Activated naive CD4-positive, alpha-beta T cell treated with anti-CD3 and anti-CD28 coated beads for 36 hours (primary cell): ENCODE data around the gene RGS6. TPM values are rescaled to one million over a fixed set of nuclear protein-coding genes. Genes with fewer than 3 reads are reported as not detected.

Source experiments
- CTCF ChIA-PET: fragments of 350-600 bp; sonication (Branson Sonifier 250); formaldehyde crosslinking; loops from one replicate; lab custom pipeline; 2021; ENCODE audit warnings: antibody characterized with exemption; lab: Charles Lee
- DNase-seq: peaks from one replicate; pipeline ENCODE4 v3.0.0-alpha.2; 2020
- H3K27ac Mint-ChIP-seq: one replicate; pipeline ENCODE4 v1.8.0; 2021; ENCODE audit warnings: mild to moderate bottlenecking, mixed read lengths
- H3K27me3 Mint-ChIP-seq: one replicate; pipeline ENCODE4 v1.8.0; 2021; ENCODE audit warnings: low read depth, mixed read lengths
- H3K36me3 Mint-ChIP-seq: one replicate; pipeline ENCODE4 v1.8.0; 2021; ENCODE audit warnings: low read depth, mixed read lengths
- H3K4me1 Mint-ChIP-seq: one replicate; pipeline ENCODE4 v1.8.0; 2021; ENCODE audit warnings: low read depth, mixed read lengths
- H3K4me3 Mint-ChIP-seq: one replicate; pipeline ENCODE4 v1.8.0; 2021; ENCODE audit warnings: mild to moderate bottlenecking, moderate library complexity, mixed read lengths
- H3K9me3 Mint-ChIP-seq: one replicate; pipeline ENCODE4 v1.8.0; 2021; ENCODE audit warnings: mixed read lengths
- intact Hi-C: fragments of 100-400 bp; cut with micrococcal nuclease; formaldehyde crosslinking; loops from one replicate; pipeline ENCODE4 v1.15.1; 2023
- total RNA-seq, 2 experiments: library from RNA; stranded (reverse); gene quantifications; one replicate each; pipeline ENCODE4 v1.2.3, GENCODE V29; 2021

The RGS6 gene
- total RNA-seq, 2 experiments from 2014 or later: not detected

GRCh38 chr14:72253503-72253902 lies 321.3 kb downstream of the RGS6 start:
- intact Hi-C loops: no loop called here
- Mint-ChIP-seq H3K4me3 (no peak overlapping the region), H3K4me1 (no peaks in the 10 kb centered on the region), H3K9me3 (peaks cover 1% of the 10 kb centered on the region), H3K27ac (no peak overlapping the region), H3K36me3 (no peaks in the 10 kb centered on the region), H3K27me3 (peaks cover 18% of the 10 kb centered on the region)
- CTCF ChIA-PET: no interaction called here
- no peak for DNase-seq

DNA sequence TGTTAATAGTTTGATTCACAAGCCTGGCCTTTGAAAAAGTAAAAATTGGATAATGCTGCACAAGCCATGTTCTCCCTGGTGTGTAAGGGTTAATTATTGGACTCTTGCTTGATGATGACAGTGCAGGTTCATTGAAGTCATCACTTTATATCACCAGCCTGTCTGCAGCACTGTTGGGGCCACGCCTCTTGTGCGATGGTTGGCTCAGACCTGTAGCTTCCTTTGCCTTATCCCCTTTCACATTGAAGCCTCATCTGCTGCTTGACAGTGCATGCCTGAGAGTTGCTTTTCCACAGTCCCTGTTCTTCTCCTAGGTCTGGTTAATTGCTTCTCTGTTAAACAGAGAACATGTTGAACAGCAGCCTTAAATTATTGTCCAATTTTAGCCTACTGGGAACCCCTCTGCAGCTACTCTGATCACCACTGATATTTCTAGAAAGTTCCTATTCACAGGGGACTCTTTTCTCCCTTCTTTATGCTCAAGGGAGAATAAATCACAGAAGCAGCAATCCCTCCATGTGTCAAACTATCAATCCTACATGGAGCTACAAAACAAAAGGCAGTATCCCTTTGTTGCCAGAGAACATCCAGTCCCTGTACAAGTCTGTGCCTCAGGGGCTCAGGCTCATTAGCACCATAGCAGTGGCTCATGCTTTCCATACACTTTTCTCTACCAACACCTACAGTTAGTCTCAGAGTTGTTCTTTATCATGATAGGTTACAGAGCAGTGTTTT lies 322.1 kb downstream of the RGS6 start:
- H3K4me3 Mint-ChIP-seq: no peak overlapping the region
- peaks cover 1% of the 10 kb centered on the region for H3K9me3 Mint-ChIP-seq
- H3K36me3 Mint-ChIP-seq: no peaks in the 10 kb centered on the region
- no peak for DNase-seq
- intact Hi-C loops: no loop called here
- peaks cover 9% of the 10 kb centered on the region for H3K27me3 Mint-ChIP-seq
- no peak overlapping the region for H3K27ac Mint-ChIP-seq
- H3K4me1 Mint-ChIP-seq: no peaks in the 10 kb centered on the region
- CTCF ChIA-PET: no interaction called here

DNA sequence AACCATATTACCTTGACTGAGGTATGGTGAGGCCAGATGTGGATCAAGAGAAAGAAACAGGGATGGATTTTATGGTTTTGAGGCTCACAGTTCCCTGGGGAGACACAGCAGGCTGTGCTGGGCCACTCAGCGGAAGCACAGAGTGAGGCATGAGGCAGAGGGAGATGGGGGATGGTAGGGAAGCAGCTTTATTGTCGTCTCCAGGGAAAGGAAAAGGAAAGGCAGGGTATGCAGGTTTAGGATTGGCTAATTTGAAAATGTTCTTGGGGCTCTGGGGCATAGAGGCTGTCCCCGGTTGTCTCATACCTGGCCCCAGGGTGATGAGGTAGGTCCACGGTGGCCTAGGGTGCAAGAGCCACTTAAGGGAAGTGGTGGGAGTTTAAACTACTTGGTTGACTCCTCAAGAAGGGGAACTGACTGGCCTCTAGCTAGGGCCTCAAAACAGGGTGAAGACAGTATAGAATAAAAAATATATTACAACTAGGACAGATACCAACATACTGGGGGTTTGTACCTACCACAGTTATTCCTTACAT lies 322.8 kb downstream of the RGS6 start:
- CTCF ChIA-PET: no interaction called here
- Mint-ChIP-seq H3K27ac (no peak overlapping the region), H3K4me3 (no peak overlapping the region), H3K4me1 (no peaks in the 10 kb centered on the region), H3K27me3 (peaks cover 6% of the 10 kb centered on the region), H3K9me3 (no peaks in the 10 kb centered on the region), H3K36me3 (no peaks in the 10 kb centered on the region)
- intact Hi-C loops: no loop called here
- DNase-seq: no peak

GRCh38 chr14:72256055-72256454 lies 323.8 kb downstream of the RGS6 start:
- DNase-seq: peak; percentile 25
- Mint-ChIP-seq H3K36me3 (no peaks in the 10 kb centered on the region), H3K4me1 (no peaks in the 10 kb centered on the region), H3K27me3 (peaks cover 5% of the 10 kb centered on the region), H3K27ac (no peak overlapping the region), H3K4me3 (no peak overlapping the region), H3K9me3 (no peaks in the 10 kb centered on the region)
- intact Hi-C loops: no loop called here
- CTCF ChIA-PET: no interaction called here

- H3K27me3 Mint-ChIP-seq: no peaks in the 10 kb centered on the region
- H3K36me3 Mint-ChIP-seq: no peaks in the 10 kb centered on the region
- H3K4me1 Mint-ChIP-seq: no peaks in the 10 kb centered on the region
- no peak overlapping the region for H3K27ac Mint-ChIP-seq
- intact Hi-C loops: no loop called here
- DNase-seq: no peak
- CTCF ChIA-PET: interaction anchor here (0.8 kb wide), 1 partner anchor 159 kb away, joined by 3 read pairs; no protein-coding TSS in a partner anchor
- H3K9me3 Mint-ChIP-seq: no peaks in the 10 kb centered on the region
- no peak overlapping the region for H3K4me3 Mint-ChIP-seq
Observed at GRCh38 chr14:72261068-72261467, 328.8 kb downstream of the RGS6 start.

- Mint-ChIP-seq H3K4me3 (no peak overlapping the region), H3K27ac (no peak overlapping the region), H3K4me1 (no peaks in the 10 kb centered on the region), H3K36me3 (no peaks in the 10 kb centered on the region), H3K9me3 (no peaks in the 10 kb centered on the region), H3K27me3 (peaks cover 2% of the 10 kb centered on the region)
- DNase-seq: no peak
- CTCF ChIA-PET: no interaction called here
- intact Hi-C loops: no loop called here
Observed at GRCh38 chr14:72262771-72263170, 330.5 kb downstream of the RGS6 start.

DNA sequence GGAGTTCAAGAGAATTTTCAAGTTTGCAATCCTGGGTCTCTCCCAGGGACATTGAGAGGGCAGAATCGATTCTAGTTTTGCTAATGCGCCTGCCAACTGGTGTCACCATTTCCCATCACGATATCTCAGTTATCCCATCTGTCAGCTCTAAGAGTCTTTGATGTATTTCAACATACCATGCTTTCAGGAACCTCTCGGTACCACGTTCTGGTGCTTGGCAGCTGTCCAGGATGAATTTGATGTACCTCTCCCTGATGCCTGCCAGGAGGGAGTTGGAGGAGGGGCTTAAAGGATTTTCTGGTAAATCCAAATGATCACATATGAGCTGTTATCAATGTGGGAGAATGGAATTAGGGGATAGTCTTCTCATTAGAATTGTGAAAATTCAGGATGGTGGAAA lies 332.5 kb downstream of the RGS6 start:
- no peaks in the 10 kb centered on the region for H3K36me3 Mint-ChIP-seq
- H3K4me1 Mint-ChIP-seq: no peaks in the 10 kb centered on the region
- no peak overlapping the region for H3K27ac Mint-ChIP-seq
- no peaks in the 10 kb centered on the region for H3K9me3 Mint-ChIP-seq
- intact Hi-C loops: no loop called here
- H3K27me3 Mint-ChIP-seq: peaks cover 12% of the 10 kb centered on the region
- no peak overlapping the region for H3K4me3 Mint-ChIP-seq
- CTCF ChIA-PET: no interaction called here
- DNase-seq: no peak

DNA sequence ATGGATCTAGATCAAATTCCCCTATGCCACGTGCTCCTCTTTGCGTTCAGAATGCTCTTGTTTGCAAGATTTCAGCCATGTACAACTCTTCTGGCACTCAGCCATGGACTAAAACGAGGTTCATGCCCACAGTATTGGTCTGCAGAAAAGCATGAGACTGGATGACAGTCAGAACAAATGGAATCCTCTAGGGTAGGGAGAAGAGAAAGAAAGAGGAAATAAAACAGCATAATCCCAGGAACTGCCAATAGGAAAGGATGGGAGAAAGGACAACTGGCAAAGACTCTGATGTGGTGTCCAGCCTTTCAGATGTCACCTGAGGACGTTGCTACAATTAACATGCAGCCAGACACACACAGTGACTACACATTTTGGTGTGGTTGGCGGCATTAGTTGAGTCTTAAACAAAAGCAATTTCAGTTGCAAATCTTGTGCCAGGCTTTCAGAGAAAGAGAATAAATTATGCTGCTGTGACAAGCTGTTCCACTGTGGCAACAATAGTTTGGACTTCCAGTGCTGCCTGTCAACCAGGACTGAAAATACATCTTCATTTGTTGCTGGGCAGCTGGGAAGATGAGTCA lies 338.0 kb downstream of the RGS6 start:
- Mint-ChIP-seq H3K27me3 (peaks cover 16% of the 10 kb centered on the region), H3K9me3 (no peaks in the 10 kb centered on the region), H3K27ac (no peak overlapping the region), H3K4me3 (no peak overlapping the region), H3K36me3 (no peaks in the 10 kb centered on the region), H3K4me1 (no peaks in the 10 kb centered on the region)
- no peak for DNase-seq
- CTCF ChIA-PET: no interaction called here
- intact Hi-C loops: no loop called here

DNA sequence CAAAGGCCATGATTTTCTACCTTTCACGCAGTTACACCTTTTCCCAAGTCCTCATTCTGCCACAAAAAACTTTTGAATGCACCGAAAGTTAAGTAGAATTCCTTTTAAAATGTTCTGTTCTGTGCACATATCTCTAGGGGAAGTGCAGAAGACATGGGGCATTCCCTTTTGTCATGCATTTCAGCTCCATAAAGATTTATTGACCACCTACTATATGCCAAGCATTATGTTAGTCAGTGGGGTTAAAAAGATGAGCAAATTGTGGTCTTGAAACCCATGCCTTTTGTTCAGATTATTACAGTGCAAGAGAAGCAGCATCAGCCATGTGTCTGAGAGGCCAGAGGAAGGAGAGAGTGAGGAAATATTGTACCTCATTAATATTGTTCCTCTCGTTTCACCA lies 338.5 kb downstream of the RGS6 start:
- H3K36me3 Mint-ChIP-seq: no peaks in the 10 kb centered on the region
- intact Hi-C loops: no loop called here
- DNase-seq: no peak
- CTCF ChIA-PET: no interaction called here
- H3K27ac Mint-ChIP-seq: no peak overlapping the region
- no peaks in the 10 kb centered on the region for H3K9me3 Mint-ChIP-seq
- no peak overlapping the region for H3K4me3 Mint-ChIP-seq
- no peaks in the 10 kb centered on the region for H3K4me1 Mint-ChIP-seq
- H3K27me3 Mint-ChIP-seq: peaks cover 16% of the 10 kb centered on the region

DNA sequence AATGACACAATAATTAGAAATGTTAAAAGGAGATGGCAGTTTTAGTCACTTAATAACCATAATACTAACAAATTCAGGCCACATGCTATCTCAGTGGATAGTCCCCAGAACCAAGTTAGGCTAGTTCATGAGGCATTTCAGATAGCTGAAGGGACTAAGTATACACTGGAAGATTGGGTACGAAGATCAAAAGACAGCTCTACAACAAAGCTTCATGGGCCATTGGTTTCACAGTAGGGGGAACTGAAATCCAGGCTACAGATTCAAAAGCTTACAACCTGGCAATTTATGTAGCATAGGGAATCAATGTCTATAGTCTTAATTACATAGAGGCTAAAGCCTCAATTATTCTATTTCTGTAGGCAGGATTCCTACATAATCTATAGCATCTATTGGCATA lies 343.0 kb downstream of the RGS6 start:
- no peak overlapping the region for H3K27ac Mint-ChIP-seq
- no peaks in the 10 kb centered on the region for H3K36me3 Mint-ChIP-seq
- DNase-seq: no peak
- CTCF ChIA-PET: no interaction called here
- intact Hi-C loops: no loop called here
- no peak overlapping the region for H3K4me3 Mint-ChIP-seq
- no peaks in the 10 kb centered on the region for H3K27me3 Mint-ChIP-seq
- H3K9me3 Mint-ChIP-seq: no peaks in the 10 kb centered on the region
- no peaks in the 10 kb centered on the region for H3K4me1 Mint-ChIP-seq

GRCh38 chr14:72278316-72278715 lies 346.1 kb downstream of the RGS6 start:
- Mint-ChIP-seq H3K27ac (no peak overlapping the region), H3K4me3 (no peak overlapping the region), H3K36me3 (no peaks in the 10 kb centered on the region), H3K27me3 (no peaks in the 10 kb centered on the region), H3K9me3 (peaks cover 4% of the 10 kb centered on the region), H3K4me1 (no peaks in the 10 kb centered on the region)
- DNase-seq: no peak
- CTCF ChIA-PET: no interaction called here
- intact Hi-C loops: no loop called here

DNA sequence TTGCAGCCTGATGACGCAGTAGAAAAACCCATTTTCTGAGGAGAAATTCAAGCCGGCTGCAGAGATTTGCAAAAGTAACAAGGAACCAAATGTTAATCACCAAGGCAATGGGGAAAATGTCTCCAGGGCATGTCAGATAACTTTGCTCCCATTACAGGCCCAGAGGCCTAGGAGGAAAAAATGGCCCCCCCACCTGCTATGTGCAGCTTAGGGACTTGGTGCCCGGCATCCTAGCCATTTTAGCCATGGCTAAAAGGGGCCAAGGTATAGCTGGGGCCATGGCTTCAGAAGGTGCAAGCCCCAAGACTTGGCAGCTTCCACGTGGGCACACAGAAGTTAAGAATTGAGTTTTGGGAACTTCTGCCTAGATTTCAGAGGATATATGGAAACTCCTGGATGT lies 351.9 kb downstream of the RGS6 start:
- peaks cover 30% of the 10 kb centered on the region for H3K9me3 Mint-ChIP-seq
- no peaks in the 10 kb centered on the region for H3K4me1 Mint-ChIP-seq
- CTCF ChIA-PET: no interaction called here
- H3K27me3 Mint-ChIP-seq: peaks cover under 1% of the 10 kb centered on the region
- H3K4me3 Mint-ChIP-seq: no peak overlapping the region
- no peak for DNase-seq
- peaks cover 4% of the 10 kb centered on the region for H3K36me3 Mint-ChIP-seq
- no peak overlapping the region for H3K27ac Mint-ChIP-seq
- intact Hi-C loops: no loop called here

DNA sequence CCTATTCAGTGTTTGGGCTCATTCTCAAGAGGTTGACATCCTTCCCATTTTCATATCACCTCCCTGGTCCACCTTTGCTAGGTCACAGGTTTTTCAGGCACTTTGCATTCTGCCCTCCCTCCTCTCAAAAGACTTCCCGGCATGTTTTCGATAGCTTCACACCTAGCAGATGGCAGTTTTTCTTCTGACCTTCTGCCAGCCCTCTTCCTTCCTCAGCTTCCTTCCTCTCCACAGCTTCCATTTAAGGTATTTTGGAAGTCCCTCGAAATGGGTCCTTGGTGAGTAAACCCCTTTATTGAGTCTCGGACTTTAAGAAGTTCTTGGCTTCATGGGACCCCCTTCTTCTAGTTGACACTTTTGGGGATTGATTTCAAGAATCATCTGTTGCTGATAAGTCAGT lies 358.0 kb downstream of the RGS6 start:
- Mint-ChIP-seq H3K36me3 (no peaks in the 10 kb centered on the region), H3K27ac (no peak overlapping the region), H3K27me3 (peaks cover 14% of the 10 kb centered on the region), H3K4me1 (no peaks in the 10 kb centered on the region), H3K9me3 (peaks cover 11% of the 10 kb centered on the region), H3K4me3 (no peak overlapping the region)
- no peak for DNase-seq
- intact Hi-C loops: loop anchor here (5.0 to 10.0 kb wide), 2 partner anchors 355 to 433 kb away; partner anchors contain the start of gene RGS6
- CTCF ChIA-PET: no interaction called here
